Measurements from ENCODE around the gene FAM162A.

DNA sequence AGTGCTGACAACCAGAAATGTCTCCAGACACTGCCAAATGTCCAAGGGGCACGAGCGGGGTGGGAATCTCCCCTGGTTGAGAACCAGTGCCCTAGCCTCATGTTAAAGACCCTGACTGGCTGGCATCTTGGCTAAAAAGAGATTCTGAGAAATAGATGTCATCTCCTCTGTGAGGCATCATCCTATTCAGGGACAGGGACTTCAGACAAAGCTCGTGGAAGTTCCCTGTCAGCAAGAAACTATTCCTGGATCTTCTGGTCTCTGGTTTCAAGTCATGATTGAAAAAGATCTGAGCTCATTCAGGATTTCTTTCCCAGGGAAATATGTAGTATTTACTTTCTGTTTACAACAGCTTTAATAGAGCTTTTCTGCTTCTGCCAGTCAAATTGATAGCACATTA, 21.0 kb downstream of the FAM162A start:
- no peak for TF ChIP-seq CTCF (IDR thresholded peaks at IDR 0.05; ENCODE audit: low read length)
- no peak for TF ChIP-seq EZH2 (IDR thresholded peaks at IDR 0.05; ENCODE audit: borderline replicate concordance, low read length)

Data from OCI-LY1 (cell line).